HL-60 (cell line): Measurements from ENCODE around the gene PLD2.

Source experiments
- POLR2AphosphoS5 ChIP-seq: IDR thresholded peaks from 2 replicates; pipeline ENCODE4 v1.6.1; 2012; ENCODE audit warnings: low read depth
- TF ChIP-seq, protein P1 (sequence below): IDR thresholded peaks from one replicate; pipeline ENCODE4 v1.5.1; 2011; ENCODE audit warnings: low read length, control low read depth, inconsistent platforms; ENCODE audit not compliant: insufficient read depth

GRCh38 chr17:4795168-4795567 is 11.8 kb upstream of the PLD2 start:
- TF ChIP-seq, protein P1, sequence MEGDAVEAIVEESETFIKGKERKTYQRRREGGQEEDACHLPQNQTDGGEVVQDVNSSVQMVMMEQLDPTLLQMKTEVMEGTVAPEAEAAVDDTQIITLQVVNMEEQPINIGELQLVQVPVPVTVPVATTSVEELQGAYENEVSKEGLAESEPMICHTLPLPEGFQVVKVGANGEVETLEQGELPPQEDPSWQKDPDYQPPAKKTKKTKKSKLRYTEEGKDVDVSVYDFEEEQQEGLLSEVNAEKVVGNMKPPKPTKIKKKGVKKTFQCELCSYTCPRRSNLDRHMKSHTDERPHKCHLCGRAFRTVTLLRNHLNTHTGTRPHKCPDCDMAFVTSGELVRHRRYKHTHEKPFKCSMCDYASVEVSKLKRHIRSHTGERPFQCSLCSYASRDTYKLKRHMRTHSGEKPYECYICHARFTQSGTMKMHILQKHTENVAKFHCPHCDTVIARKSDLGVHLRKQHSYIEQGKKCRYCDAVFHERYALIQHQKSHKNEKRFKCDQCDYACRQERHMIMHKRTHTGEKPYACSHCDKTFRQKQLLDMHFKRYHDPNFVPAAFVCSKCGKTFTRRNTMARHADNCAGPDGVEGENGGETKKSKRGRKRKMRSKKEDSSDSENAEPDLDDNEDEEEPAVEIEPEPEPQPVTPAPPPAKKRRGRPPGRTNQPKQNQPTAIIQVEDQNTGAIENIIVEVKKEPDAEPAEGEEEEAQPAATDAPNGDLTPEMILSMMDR, result no peak
- no peak for TF ChIP-seq POLR2AphosphoS5
